NCI-H2171 treated with DMSO at 0.1 percent for 48 hours (cell line): ENCODE measurements around the gene ASB2.

Source experiments
- DNase-seq: peaks from one replicate; lab custom pipeline; 2025; lab: John Stamatoyannopoulos, UW

The ASB2 gene

DNA sequence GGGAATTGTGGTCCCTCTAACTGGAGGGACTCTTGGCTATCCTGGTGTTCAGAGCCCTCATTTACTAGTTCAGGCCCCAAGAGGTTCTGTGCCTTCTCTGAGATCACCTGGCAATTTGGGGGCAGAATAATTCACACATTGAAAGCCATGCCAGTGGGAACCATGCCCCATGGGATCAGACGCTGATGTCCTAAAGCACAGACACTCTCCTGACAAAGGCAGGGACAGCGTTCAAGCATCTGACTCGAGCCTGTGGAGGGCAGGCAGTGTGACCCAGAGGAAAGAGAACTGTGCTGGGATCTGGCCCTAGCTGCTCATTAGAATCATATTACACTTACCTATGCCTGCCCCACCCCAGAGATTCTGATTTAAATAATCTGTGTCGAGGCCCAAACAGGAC lies 2.4 kb upstream of the ASB2 start:
- no peak for DNase-seq

GRCh38 chr14:93977790-93978581 lies 1.6 kb upstream of the ASB2 start:
- no peak for DNase-seq

- no peak for DNase-seq
These were observed 801 bp upstream of the ASB2 start for GRCh38 chr14:93977171-93977570.

DNA sequence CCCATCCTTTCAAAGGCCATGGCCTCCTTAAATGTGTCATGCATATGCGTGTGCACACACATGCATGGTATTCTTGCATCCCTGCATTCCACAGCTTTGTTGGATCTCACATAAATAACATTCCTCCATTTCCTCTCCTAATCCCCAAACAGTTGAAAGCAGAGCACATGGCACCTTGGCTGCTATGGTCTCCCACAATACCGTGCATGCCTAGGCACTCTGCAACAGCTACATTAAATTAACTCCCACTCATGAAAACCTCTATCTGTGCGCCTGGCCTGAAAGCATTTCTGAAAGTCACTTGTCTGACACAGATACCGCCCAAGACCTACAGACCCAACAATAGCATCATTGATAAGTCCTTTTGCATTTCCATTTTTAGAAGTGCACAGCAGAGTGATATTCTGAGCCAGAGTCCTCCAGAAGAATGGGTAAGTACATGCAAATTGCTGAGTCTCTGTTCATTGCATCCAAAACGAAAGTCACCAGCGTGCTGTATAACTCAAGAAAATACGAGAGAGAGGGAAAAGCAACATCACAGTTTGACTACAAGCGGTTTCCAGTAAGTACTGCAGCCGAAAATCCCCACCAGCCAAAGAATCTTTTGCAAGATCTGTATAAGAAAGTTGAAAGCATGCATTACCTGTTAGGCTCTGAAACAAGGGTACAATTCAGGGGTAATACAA lies 436 bp downstream of the ASB2 start:
- DNase-seq: no peak

DNA sequence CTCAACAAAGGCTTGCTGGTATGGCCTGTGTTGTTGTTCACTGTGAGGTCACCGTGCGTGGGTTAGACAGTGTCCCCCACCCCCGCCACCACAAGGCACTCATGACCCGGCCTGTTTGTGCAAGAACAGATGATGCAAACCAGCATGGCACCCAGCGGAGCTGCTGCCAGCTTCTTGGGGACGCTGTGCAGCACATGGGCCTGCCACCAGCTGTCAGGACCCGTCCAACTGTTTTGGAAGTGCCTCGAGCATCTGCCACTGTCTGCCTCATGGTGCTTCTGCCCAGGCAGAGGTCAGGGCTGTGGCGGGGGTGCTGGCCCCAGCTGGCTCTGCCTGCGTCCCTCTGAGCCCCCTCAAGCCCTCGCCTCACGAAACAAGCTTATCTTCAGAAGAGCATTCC lies 1.5 kb downstream of the ASB2 start:
- DNase-seq: peak; percentile 85

GRCh38 chr14:93974299-93974698 lies 2.1 kb downstream of the ASB2 start:
- no peak for DNase-seq

DNA sequence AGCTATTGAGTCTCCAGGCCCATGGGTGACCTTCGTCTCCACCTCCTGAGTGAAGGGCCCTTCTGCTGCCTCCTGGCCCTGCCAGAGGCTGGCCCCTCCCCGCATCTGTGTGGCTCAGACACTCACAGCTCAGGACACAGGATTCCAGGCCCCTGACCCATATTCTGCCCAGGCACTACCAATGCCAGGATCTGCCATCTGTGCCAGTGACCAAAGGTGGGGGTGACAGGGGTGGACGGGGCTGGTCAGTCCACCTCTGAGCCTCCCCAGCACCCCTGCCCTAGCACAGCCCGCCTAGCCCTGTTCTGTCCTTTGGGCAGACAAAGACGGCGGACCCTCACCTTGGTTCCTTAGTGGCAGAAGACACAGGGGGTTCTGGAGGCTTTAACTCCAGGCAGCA lies 2.8 kb downstream of the ASB2 start:
- no peak for DNase-seq

DNA sequence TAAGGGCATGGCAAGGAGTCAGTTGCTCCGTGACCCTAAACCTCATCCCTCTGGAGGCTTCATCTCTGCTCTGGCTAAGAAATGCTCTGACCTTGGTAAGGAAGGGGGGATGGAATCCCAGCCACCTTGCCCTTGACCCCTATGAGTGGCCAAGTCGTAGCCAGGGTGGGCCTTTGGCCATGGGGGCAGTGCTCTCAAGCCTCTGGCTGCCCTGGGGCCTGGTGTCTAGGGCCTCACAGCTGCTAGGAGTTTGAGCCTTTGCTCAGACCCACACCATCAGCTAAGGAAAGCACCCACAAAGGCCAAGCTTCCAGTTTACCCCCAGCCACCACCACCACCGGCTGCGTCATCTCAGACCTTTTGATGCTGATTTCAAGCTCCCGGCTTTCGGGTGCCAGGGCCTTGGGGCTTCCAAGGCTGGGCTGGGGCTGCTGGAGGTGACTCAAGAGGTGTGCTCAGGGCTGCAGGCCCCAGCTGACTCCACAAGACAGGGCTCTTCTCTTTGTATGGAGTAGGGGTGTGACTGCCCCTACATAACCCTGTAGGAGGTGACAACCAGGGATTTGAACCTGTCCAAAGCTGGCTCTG lies 3.7 kb downstream of the ASB2 start:
- DNase-seq: no peak

DNA sequence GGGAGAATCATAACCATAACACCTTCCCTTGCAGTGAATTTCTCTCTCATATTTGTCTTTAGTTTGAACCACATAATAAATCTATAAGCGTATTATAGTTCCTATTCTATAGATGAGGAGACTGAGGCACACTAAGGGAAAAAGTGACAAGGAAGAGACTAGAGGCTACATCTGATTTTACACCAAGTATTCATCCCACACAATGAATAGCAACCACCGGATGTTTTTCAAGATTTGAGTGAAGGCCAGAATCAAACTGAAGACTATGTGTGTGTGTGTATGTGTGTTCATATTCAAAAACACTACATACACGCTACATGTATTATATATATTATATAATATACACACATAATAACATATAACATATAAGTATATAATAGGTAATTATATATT lies 4.7 kb downstream of the ASB2 start:
- peak; percentile 68 for DNase-seq

DNA sequence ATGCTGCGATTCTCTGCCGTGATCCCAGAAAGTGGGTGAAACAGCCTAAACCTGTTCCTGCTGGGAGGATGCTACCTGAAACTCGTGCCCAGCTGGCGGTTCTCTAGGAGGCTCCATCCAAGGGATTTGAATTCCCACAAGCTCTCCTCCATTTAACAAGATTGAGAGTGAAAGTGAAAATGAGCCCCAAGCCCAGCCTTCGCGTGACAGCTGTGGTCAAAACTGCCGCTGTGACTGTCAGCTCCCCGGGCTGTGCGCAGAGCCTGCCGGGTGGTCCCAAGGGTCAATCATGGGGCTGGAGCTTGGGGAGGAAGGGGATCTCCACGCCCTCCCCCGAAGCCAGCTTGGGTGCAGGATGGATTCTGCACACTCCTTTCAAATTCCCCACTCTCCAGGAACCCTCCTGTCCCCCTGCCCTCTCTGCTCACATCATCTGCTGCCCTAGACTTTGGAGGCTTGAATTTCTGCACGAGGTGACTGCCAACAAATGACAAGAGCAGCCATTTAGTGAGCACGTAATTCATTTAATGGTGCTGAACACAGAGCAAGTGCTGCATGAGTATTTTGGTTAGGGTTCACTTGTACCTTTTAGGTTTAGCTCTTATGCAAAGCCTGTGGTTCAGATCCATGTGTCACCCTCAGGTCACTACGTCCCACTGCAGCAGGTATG lies 5.3 kb downstream of the ASB2 start:
- peak; percentile 100 for DNase-seq

DNA sequence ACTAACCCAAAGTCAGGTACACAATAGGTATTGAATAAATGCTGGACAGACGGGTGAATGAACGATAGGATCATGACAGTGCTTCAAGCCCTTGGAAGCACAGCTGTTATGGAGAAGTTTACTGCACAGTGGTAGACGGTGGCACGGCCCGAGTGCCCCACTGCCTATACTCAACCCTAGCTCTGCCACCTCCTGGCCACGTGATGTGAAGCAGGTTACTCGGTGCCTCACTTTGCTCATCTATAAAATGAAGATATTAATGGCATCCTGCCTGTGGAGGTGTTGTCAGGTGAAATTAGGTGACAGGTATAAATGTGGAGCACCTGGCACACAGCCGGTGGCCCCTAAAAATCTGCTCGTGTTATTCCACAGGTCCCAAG lies 5.8 kb downstream of the ASB2 start:
- peak; percentile 100 for DNase-seq

DNA sequence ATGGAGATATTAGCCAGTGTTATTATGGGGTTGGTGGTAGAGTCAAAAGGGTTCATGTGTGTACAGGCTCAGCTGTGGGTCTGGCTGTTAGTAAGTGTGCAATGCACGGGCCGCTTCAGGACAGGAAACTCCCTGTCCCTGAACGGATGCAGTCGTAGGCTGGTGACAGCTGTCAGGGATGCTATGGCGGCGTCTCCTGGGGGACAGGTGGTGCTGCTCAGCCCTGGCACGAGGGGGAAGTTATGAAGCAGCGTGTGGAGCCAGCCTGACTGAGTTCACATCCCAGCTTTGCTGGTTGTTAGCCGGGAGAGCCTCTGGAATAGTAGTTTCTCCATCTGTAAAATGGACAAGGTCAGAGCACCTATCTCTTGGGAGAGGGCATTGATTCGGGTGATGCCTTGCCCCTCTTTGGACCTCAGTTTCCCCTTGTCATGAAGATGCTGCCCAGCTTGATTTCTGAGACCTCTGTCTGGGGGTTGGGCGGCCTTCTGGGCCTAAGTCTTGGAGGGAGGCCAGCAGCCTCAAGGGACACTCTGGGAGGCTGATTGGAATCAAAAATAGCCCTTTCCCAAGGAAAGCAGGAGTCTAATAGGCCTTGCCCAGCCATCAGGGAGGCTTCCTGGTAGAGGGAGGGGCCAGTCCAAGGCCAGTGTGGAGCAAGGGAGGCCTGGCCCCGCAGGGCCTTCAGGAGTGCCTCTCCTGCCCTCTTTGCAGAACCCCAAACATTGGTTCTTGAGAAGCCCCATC lies 7.1 kb downstream of the ASB2 start:
- DNase-seq: peak; percentile 87

GRCh38 chr14:93967637-93968250 lies 8.6 kb downstream of the ASB2 start:
- no peak for DNase-seq

DNA sequence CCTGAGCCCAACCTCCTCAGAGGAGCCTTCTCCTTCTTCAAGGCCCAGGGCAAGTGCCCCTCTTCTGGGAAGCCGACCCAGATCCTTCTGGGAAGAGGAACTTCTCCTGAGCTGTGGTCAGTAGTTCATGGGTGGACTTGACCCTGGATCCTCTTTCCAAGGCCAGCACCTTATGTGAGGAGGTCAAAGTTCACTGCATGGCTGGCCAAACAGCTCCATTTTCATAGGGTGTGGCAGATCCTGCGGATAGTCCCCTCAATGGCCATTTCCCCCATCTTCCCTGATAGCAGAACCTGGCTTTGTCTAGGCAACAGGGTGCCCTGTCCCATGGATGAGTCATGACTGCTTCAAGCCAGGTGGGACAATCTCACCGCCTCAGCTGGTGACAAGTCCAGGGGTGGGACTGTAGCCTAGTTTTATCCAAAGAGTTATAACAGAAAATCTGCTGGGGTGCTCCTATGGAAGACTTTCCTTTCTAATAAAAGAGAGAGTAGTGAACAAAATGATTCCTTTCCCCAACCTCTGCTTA lies 10.4 kb downstream of the ASB2 start:
- DNase-seq: no peak

DNA sequence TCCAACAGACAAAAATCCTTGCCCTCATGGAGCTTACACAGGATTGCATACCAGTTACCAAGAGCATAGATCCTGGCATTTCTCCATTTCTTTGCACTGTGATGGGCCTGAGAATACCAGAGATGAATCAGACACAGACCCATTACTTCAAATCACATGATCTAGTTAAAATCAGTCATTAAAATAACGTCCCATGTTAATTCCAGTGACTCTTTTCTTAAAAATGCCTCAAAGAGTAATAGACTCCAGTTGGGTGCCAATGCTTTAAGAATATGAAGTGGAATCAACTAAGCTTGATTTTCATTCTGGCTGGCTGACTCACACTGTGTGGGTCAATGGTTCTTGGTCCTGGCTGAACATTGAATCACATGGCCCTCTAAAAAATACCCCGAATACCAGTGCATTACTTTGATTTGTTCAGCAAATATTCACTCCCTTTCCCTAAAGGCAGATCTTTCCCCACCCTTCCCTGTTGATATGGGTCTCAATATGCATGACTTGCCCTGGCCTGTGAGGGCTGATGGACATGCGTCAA lies 11.0 kb downstream of the ASB2 start:
- no peak for DNase-seq

DNA sequence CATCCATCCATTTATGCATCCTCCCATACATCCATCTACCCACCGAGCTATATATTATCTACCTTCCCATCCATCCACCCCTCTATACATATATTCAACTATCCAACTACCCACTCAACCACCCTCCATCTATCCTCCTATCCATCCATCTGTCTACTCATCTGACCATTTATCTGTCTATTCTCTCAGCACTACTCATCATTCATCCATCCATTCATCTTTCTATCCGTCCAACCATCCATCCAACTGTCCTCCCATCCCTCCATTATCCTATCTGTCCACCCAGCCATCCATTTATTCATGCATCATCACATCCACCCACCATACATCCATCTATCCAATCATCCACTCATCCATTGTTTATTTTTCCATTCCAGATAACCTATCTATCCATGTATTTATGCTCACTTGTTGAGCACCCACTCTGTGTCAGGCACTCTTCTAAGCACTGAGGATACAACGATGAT lies 11.5 kb downstream of the ASB2 start:
- DNase-seq: no peak

GRCh38 chr14:93964281-93964680 lies 12.1 kb downstream of the ASB2 start:
- no peak for DNase-seq

GRCh38 chr14:93963692-93964091 lies 12.7 kb downstream of the ASB2 start:
- no peak for DNase-seq

GRCh38 chr14:93962701-93963601 lies 13.4 kb downstream of the ASB2 start:
- peak; percentile 77 for DNase-seq

- DNase-seq: no peak
These were observed 14.8 kb downstream of the ASB2 start for GRCh38 chr14:93961620-93962019.
